HFFc6 (cell line): ENCODE data around the gene TUNAR. TPM values are rescaled to one million over a fixed set of nuclear protein-coding genes. Genes with fewer than 3 reads are reported as not detected.

ENCODE experiments used
- DNase-seq: peaks from one replicate; pipeline ENCODE4 v3.0.0-alpha.2; 2018
- H3K27ac Mint-ChIP-seq: 2 replicates; pipeline ENCODE4 v1.8.0; 2020; ENCODE audit warnings: mild to moderate bottlenecking, mixed read lengths
- H3K27me3 Mint-ChIP-seq: 2 replicates; pipeline ENCODE4 v1.8.0; 2021; ENCODE audit warnings: mild to moderate bottlenecking, moderate library complexity, mixed read lengths; ENCODE audit not compliant: insufficient read depth
- H3K36me3 Mint-ChIP-seq: 2 replicates; pipeline ENCODE4 v1.8.0; 2021; ENCODE audit warnings: low read depth, mixed read lengths
- H3K4me1 Mint-ChIP-seq: 2 replicates; pipeline ENCODE4 v1.8.0; 2020; ENCODE audit warnings: low read depth, mixed read lengths
- H3K4me3 Mint-ChIP-seq: 2 replicates; pipeline ENCODE4 v1.8.0; 2020; ENCODE audit warnings: mild to moderate bottlenecking, moderate library complexity, mixed read lengths
- H3K9me3 Mint-ChIP-seq: 2 replicates; pipeline ENCODE4 v1.8.0; 2020; ENCODE audit warnings: mild to moderate bottlenecking, mixed read lengths
- CTCF ChIP-seq: fragments of 200-600 bp; sonication (generic); IDR thresholded peaks from 2 replicates; pipeline ENCODE4 v1.5.0; 2021; ENCODE audit warnings: antibody characterized with exemption, mild to moderate bottlenecking
- total RNA-seq, 6 experiments: library from RNA; stranded (reverse); fragmentation: NEBNext Ultra II Directional; extraction: Animal tissue kit (Norgen Biotek cat#: 25700); gene quantifications; 2 replicates in 1 of 6; 3 replicates in 5 of 6; pipeline ENCODE4 v1.2.3, GENCODE V29; 2021

Gene TUNAR
- total RNA-seq, 6 experiments from 2014 or later = not detected

GRCh38 chr14:95906591-95906990 is 30.0 kb downstream of the TUNAR start:
- H3K27ac Mint-ChIP-seq = no peak overlapping the region
- no peak for DNase-seq
- peaks cover 11% of the 10 kb centered on the region for H3K4me1 Mint-ChIP-seq
- no peaks in the 10 kb centered on the region for H3K9me3 Mint-ChIP-seq
- peaks cover 6% of the 10 kb centered on the region for H3K27me3 Mint-ChIP-seq
- no peak for TF ChIP-seq CTCF
- no peak overlapping the region for H3K4me3 Mint-ChIP-seq
- no peaks in the 10 kb centered on the region for H3K36me3 Mint-ChIP-seq

- no peak for TF ChIP-seq CTCF
- no peak overlapping the region for H3K4me3 Mint-ChIP-seq
- peaks cover 7% of the 10 kb centered on the region for H3K4me1 Mint-ChIP-seq
- no peaks in the 10 kb centered on the region for H3K36me3 Mint-ChIP-seq
- no peak for DNase-seq
- H3K9me3 Mint-ChIP-seq = no peaks in the 10 kb centered on the region
- H3K27me3 Mint-ChIP-seq = peaks cover 10% of the 10 kb centered on the region
- H3K27ac Mint-ChIP-seq = no peak overlapping the region
Observed at GRCh38 chr14:95910628-95911027, 34.0 kb downstream of the TUNAR start.

- H3K27me3 Mint-ChIP-seq = peaks cover 10% of the 10 kb centered on the region
- H3K4me1 Mint-ChIP-seq = peaks cover 6% of the 10 kb centered on the region
- H3K4me3 Mint-ChIP-seq = no peak overlapping the region
Observed at GRCh38 chr14:95911456-95911855, 34.8 kb downstream of the TUNAR start.

GRCh38 chr14:95915330-95915729 is 38.7 kb downstream of the TUNAR start:
- DNase-seq = no peak
- no peak for TF ChIP-seq CTCF
- Mint-ChIP-seq H3K36me3 (no peaks in the 10 kb centered on the region), H3K27me3 (peaks cover 7% of the 10 kb centered on the region), H3K4me1 (no peaks in the 10 kb centered on the region), H3K27ac (no peak overlapping the region), H3K4me3 (no peak overlapping the region), H3K9me3 (no peaks in the 10 kb centered on the region)

More at GRCh38 chr14:95911456-95911855, 34.8 kb downstream of the TUNAR start:
- no peak overlapping the region for H3K27ac Mint-ChIP-seq
- no peak for TF ChIP-seq CTCF
- no peak for DNase-seq
- no peaks in the 10 kb centered on the region for H3K9me3 Mint-ChIP-seq
- H3K36me3 Mint-ChIP-seq = no peaks in the 10 kb centered on the region

- Mint-ChIP-seq H3K27me3 (peaks cover 7% of the 10 kb centered on the region), H3K4me1 (no peaks in the 10 kb centered on the region), H3K9me3 (no peaks in the 10 kb centered on the region), H3K36me3 (no peaks in the 10 kb centered on the region), H3K27ac (no peak overlapping the region), H3K4me3 (no peak overlapping the region)
- no peak for DNase-seq
- TF ChIP-seq CTCF = no peak
Observed at GRCh38 chr14:95918466-95918865, 41.8 kb downstream of the TUNAR start.
